Right hindlimb (tissue), 1 donor: ENCODE data around the gene JCAD.
A peak's percentile ranks its signal among the peaks of the same experiment; 100 is the strongest.
"Not testable (repeated sequence)": the region's sequence is repeated elsewhere in the genome, so short reads cannot be mapped to it uniquely, and the experiment has no call there.

Experiments
- DNase-seq: peaks from one replicate; pipeline ENCODE4 v3.0.0-alpha.2; 2018

JCAD gene

DNA sequence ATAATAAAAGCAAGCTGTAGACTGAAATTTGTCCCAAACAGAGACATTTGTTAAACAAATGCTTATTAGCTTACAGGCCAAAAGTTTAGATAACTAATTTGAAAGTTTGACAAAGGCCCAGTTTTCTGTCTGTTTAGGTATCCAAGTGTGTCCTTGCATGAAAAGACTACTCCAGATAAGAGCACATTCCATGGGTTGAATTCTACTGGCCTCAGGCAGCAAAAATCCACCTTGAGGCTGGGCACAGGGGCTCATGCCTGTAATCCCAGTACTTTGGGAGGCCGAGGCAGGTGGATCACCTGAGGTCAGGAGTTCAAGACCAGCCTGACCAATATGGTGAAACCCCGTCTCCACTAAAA is 80.0 kb downstream of the JCAD start:
- not testable (repeated sequence) for DNase-seq

DNA sequence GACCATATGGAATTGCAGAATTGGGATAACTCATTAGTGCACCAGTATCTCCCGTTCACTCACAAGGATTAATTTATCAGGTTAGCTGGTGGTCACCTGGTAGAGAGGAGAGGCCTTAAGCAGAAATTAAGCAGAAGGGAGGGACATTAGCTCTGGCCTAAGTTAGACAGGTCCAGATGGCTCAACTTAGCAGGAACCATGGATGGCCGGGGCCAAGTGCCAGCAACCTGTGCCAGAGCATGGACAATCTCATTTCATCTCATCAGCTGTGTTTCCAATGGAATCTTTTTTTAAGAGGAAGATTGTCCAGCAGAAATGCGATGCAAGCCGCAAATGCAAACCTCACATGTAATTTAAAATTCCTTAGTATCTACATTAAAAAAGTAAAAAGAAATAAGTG is 82.2 kb downstream of the JCAD start:
- DNase-seq = no peak

DNA sequence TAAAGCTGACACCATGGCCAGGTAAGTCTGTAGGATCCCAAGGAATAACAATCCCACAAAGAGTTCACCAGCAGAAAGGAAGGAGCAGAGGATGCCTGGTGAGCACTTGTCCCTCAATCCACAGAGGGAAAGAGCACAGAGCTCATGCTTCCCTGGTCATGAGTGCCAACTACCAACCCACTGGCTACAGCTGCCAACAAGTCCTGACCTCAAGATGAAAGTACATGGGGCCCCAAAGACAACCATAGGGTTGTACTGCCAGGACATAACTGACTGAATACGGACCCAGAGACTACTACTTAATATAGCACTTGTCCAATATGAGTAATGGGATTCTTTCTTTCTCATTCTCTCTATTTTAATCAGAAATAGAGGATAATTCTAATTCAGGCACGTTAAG is 83.3 kb downstream of the JCAD start:
- no peak for DNase-seq

DNA sequence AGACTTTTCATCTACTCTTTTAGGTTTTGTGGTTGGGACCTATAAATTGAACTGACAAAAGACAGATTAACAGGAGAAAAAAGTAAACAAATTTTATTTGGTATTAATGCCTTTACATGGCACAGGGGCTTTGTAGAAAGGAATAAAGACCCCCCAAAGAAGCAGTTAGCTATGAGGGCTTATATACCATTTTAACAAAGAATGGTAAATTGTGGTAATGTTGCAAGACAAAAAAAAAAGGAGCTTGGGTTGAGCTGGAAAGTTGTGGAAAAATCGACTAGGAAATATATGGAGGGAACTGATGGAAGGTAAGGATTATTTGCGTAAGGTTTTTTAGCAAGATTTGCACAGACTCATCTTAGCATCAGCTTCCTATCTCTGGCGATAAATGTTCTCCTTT is 84.6 kb downstream of the JCAD start:
- no peak for DNase-seq

DNA sequence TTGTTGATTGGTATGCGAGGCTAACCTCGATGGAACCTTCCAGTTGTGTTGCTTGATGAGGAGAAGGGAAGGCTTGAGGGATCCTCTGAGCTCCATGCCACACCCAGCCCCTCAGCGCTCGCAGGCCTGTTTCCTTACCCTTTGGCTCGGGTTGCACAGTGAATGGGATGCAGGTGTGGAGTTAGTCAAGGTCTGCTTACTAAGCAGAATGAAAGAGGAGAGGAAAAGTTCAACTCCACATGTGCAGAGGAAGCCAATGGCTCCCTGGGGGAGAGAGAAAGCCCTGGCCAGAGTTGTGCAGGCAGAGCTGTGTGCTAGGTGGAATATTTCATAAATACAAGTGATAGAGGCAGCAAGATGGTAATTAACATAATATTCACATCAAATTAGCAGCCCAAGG is 85.5 kb downstream of the JCAD start:
- DNase-seq = peak; percentile 81

DNA sequence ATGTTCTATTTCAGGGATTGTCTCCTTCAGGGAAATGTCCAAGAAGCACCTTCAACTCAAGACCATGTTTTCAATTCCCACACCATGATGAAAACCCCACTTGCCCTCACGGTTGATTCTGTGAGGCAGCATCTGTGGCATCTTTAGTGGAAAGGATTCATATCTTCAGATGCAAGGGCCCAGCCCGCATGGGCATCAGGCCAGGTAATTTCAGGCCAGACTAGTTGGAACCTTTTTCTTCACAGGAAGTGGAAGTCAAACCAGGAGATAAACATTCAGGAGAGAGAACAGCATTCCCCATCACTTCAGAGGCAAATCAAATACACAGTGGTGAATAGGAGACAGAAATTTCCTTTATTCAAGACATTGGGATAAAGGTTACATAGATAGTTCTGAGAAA is 88.8 kb downstream of the JCAD start:
- no peak for DNase-seq

DNA sequence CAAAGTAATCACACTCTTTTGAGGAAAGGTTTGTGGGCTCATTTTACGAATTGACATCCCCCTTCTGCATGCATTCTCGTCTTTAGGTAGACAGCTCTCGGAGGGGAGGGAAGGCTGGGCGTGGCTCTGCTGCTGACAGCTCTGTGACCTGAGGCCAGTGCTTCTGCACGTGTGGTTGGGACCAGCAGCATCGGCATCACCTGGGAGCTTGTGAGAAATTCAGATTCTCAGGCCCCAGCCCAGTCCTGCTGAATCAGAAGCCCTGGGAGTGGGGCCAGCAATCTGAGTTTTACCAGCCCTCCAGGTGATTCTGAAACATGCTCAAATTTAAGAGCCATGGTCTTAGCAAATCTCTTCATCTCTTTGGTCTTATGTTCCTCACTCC is 89.4 kb downstream of the JCAD start:
- no peak for DNase-seq

DNA sequence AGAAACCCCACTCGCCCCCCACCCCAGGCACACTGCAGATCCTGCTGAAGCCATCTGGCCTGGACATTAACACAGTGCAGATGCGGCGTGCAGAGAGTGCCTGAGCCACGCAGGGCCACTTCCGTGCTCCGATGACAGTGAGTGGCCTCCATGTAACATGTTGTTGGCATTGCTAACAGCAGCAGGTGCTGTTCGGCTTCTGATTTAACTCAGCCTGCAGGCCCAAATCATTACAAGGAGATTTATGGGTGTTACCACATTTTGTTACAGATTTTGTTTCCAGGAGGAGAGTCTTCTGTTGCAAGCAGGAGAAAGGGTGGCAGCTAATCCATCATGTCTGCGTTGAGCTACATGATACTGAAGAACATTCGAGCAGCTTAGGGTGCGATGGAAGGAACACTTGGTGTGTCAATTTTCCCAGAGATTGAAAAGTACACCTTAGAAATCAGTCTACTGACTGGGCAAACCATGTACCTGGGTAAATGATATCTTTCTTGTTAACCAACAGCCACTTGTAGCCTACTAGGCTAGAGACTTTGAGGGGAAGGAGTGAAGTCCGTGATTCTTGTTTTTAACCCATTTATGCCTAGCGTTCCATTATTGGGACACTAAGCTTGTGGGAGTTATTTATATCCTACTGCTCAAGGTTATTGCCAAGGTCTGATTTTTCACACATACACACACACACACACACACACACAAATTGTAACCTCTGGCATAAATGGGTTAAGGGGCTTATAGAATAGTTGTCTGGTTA is 90.0 kb downstream of the JCAD start:
- DNase-seq = peak; percentile 42

DNA sequence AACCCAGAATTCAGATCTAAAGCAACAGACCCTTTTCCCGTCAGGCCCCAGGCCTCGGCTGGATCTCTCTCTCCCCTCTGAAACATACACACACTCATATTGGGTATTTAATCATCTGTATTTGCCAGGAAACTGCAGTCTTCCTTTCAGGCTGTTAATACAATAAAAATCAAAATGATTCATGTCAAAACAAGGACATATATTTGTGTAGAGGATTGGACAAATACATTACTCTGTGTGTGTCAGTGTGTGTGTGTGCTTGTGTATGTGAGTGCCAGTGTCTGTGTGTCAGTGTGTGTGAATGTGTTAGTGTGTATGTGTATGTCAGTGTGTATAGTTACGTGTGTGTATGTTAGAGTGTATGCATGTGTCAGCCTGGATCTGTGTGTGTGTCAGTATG is 90.8 kb downstream of the JCAD start:
- DNase-seq = no peak

DNA sequence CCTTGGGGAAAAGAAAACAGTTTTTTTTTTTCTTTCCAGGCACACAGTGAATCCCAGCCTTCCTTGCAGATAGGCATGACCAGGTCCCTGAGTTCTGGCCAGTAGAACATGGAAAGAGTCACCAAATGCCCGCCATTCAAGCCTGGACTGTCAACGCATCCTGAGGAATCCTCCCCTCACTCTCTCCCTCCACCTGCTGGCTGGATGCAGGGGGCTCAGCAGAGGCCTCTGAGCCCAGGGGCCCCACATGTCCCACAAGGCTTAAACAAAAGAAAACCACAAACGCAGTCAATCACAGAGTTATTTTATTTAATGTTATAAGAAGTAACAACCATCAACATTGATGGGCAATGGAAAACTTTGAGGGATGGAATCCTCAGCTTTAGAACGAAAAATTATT is 93.1 kb downstream of the JCAD start:
- no peak for DNase-seq
